IMR-90 (cell line): Measurements from ENCODE around the gene TNS1. TPM values are rescaled to one million over a fixed set of nuclear protein-coding genes. Genes with fewer than 3 reads are reported as not detected.

Experiments used
- ATAC-seq: fragments of 200-7000 bp; cut with Tn5 transposase; 2 replicates; pipeline ENCODE4 v1.9.1; 2020; ENCODE audit warnings: low read depth, mild to moderate bottlenecking, moderate library complexity
- BruUV-seq: library from RNA; stranded (reverse); fragments of 400-500 nt; replicated peaks from 2 replicates; lab custom pipeline; 2021; lab: Mats Ljungman, UMichigan
- CTCF ChIA-PET: fragments of 300-600 bp; formaldehyde crosslinking; extraction: SDS; loops from one replicate; lab custom pipeline; 2021; ENCODE audit warnings: antibody characterized with exemption; lab: Yijun Ruan, JAX
- POLR2A ChIA-PET: fragments of 300-600 bp; sonication (Branson Sonifier 250); formaldehyde crosslinking; loops from one replicate; lab custom pipeline; 2022; ENCODE audit warnings: antibody characterized with exemption; ENCODE audit not compliant: unreplicated experiment; lab: Charles Lee
- DNase-seq: peaks from one replicate; pipeline ENCODE4 v3.0.0; 2013
- H2AFZ ChIP-seq: replicated peaks from 2 replicates; pipeline ENCODE3; 2013; ENCODE audit warnings: low read length, mild to moderate bottlenecking; ENCODE audit not compliant: poor library complexity
- H2AK5ac ChIP-seq: 2 replicates; pipeline ENCODE4 v1.6.1; 2013; ENCODE audit warnings: low read depth, low read length, inconsistent platforms
- H2AK9ac ChIP-seq: replicated peaks from 2 replicates; pipeline ENCODE3; 2013; ENCODE audit warnings: mild to moderate bottlenecking, low read depth, low read length, moderate library complexity; ENCODE audit not compliant: poor library complexity
- H2BK120ac ChIP-seq: 2 replicates; pipeline ENCODE4 v1.6.1; 2013; ENCODE audit warnings: low read depth, low read length, inconsistent platforms
- H2BK15ac ChIP-seq: 3 replicates; pipeline ENCODE4 v1.6.1; 2013; ENCODE audit warnings: low read depth, low read length, inconsistent platforms
- H2BK20ac ChIP-seq: 2 replicates; pipeline ENCODE4 v1.6.1; 2013; ENCODE audit warnings: low read depth, mild to moderate bottlenecking, inconsistent platforms, low read length, moderate library complexity
- H2BK5ac ChIP-seq: 2 replicates; pipeline ENCODE4 v1.6.1; 2013; ENCODE audit warnings: mild to moderate bottlenecking, low read depth, low read length, inconsistent platforms; ENCODE audit not compliant: poor library complexity, severe bottlenecking
- H3K14ac ChIP-seq: replicated peaks from 2 replicates; pipeline ENCODE4 v1.6.1; 2013; ENCODE audit warnings: low read depth, low read length, inconsistent platforms
- H3K18ac ChIP-seq: 2 replicates; pipeline ENCODE4 v1.6.1; 2013; ENCODE audit warnings: low read depth, low read length, control low read depth
- H3K23ac ChIP-seq: 2 replicates; pipeline ENCODE4 v1.6.1; 2013; ENCODE audit warnings: low read depth, low read length, inconsistent platforms
- H3K27ac ChIP-seq: 2 replicates; pipeline ENCODE4 v1.5.1; 2013; ENCODE audit warnings: mild to moderate bottlenecking, control low read depth, low read length; ENCODE audit not compliant: insufficient read depth
- H3K27me3 ChIP-seq: 2 replicates; pipeline ENCODE4 v1.6.1; 2013; ENCODE audit warnings: low read length; ENCODE audit not compliant: control insufficient read depth, insufficient read depth
- H3K36me3 ChIP-seq: 2 replicates; pipeline ENCODE4 v1.6.1; 2013; ENCODE audit warnings: low read length, mixed read lengths; ENCODE audit not compliant: control insufficient read depth, insufficient read depth
- H3K4ac ChIP-seq: 2 replicates; pipeline ENCODE4 v1.6.1; 2013; ENCODE audit warnings: low read depth, low read length, inconsistent platforms
- H3K4me1 ChIP-seq: 2 replicates; pipeline ENCODE4 v1.6.1; 2013; ENCODE audit warnings: low read length, mixed read lengths; ENCODE audit not compliant: control insufficient read depth, insufficient read depth
- H3K4me2 ChIP-seq: 2 replicates; pipeline ENCODE4 v1.6.1; 2013; ENCODE audit warnings: low read depth, mild to moderate bottlenecking, control low read depth, low read length, moderate library complexity
- H3K4me3 ChIP-seq: 2 replicates; pipeline ENCODE4 v1.5.1; 2013; ENCODE audit warnings: low read depth, mild to moderate bottlenecking, control low read depth, low read length, moderate library complexity; ENCODE audit not compliant: insufficient read depth
- H3K56ac ChIP-seq: 2 replicates; pipeline ENCODE4 v1.6.1; 2013; ENCODE audit warnings: low read length, inconsistent platforms; ENCODE audit not compliant: insufficient read depth; ENCODE audit errors: extremely low read depth
- H3K79me1 ChIP-seq, 2 experiments: 2 replicates each; pipeline ENCODE4 v1.6.1; 2013; ENCODE audit warnings: low read length in 2 of 2, inconsistent platforms in 1 of 2, low read depth in 1 of 2
- H3K9ac ChIP-seq: 2 replicates; pipeline ENCODE4 v1.6.1; 2013; ENCODE audit warnings: low read depth, low read length, control low read depth
- H3K9me1 ChIP-seq: 2 replicates; pipeline ENCODE4 v1.6.1; 2013; ENCODE audit warnings: low read length, inconsistent platforms; ENCODE audit not compliant: insufficient read depth
- H3K9me3 ChIP-seq: 2 replicates; pipeline ENCODE4 v1.6.1; 2013; ENCODE audit warnings: low read length; ENCODE audit not compliant: control insufficient read depth, insufficient read depth
- H4K20me1 ChIP-seq: 2 replicates; pipeline ENCODE4 v1.6.1; 2013; ENCODE audit warnings: low read length, inconsistent platforms; ENCODE audit not compliant: insufficient read depth
- H4K5ac ChIP-seq: 2 replicates; pipeline ENCODE4 v1.6.1; 2013; ENCODE audit warnings: mild to moderate bottlenecking, low read depth, low read length, control low read depth
- H4K8ac ChIP-seq, 2 experiments: 2 replicates each; pipeline ENCODE4 v1.6.1; 2013; ENCODE audit warnings: low read depth in 2 of 2, low read length in 2 of 2, control low read depth in 1 of 2, inconsistent platforms in 1 of 2
- H4K91ac ChIP-seq: 2 replicates; pipeline ENCODE4 v1.6.1; 2013; ENCODE audit warnings: low read depth, low read length, inconsistent platforms; ENCODE audit not compliant: insufficient read depth
- BHLHE40 ChIP-seq: fragments of 150-350 bp; IDR thresholded peaks from 2 replicates; pipeline ENCODE4 v1.6.1; 2016; ENCODE audit warnings: mild to moderate bottlenecking, low read depth, low read length
- CHD1 ChIP-seq: IDR thresholded peaks from 2 replicates; pipeline ENCODE4 v1.6.1; 2012; ENCODE audit warnings: low read depth, low read length, improper control_type of control experiment
- FOS ChIP-seq: fragments of 150-350 bp; IDR thresholded peaks from 2 replicates; pipeline ENCODE4 v1.6.1; 2016; ENCODE audit warnings: low read depth, low read length
- MAFK ChIP-seq: IDR thresholded peaks from 2 replicates; pipeline ENCODE4 v1.6.1; 2012; ENCODE audit warnings: low read depth, low read length, improper control_type of control experiment
- MAZ ChIP-seq: IDR thresholded peaks from 2 replicates; pipeline ENCODE4 v1.6.1; 2012; ENCODE audit warnings: low read depth, mild to moderate bottlenecking, low read length, improper control_type of control experiment, moderate library complexity, borderline replicate concordance
- MXI1 ChIP-seq: IDR thresholded peaks from 2 replicates; pipeline ENCODE4 v1.6.1; 2012; ENCODE audit warnings: low read depth, mild to moderate bottlenecking, low read length, moderate library complexity, borderline replicate concordance
- NFE2L2 ChIP-seq: fragments of 150-350 bp; IDR thresholded peaks from 2 replicates; pipeline ENCODE4 v1.6.1; 2016; ENCODE audit warnings: low read depth, mild to moderate bottlenecking, low read length
- POLR2A ChIP-seq: IDR thresholded peaks from 2 replicates; pipeline ENCODE4 v1.6.1; 2012; ENCODE audit warnings: mild to moderate bottlenecking, low read depth, low read length
- RAD21 ChIP-seq: IDR thresholded peaks from 2 replicates; pipeline ENCODE4 v1.6.1; 2012; ENCODE audit warnings: low read length, improper control_type of control experiment
- RCOR1 ChIP-seq: IDR thresholded peaks from 2 replicates; pipeline ENCODE4 v1.6.1; 2012; ENCODE audit warnings: mild to moderate bottlenecking, low read length, improper control_type of control experiment; ENCODE audit not compliant: insufficient replicate concordance
- RFX5 ChIP-seq: IDR thresholded peaks from 2 replicates; pipeline ENCODE4 v1.8.0; 2012; ENCODE audit warnings: low read depth, mild to moderate bottlenecking, low read length, moderate library complexity
- SMC3 ChIP-seq: fragments of 150-350 bp; IDR thresholded peaks from 2 replicates; pipeline ENCODE4 v1.6.1; 2016; ENCODE audit warnings: low read depth, mild to moderate bottlenecking, antibody characterized with exemption, low read length, moderate library complexity
- WGBS, 2 experiments: methylation state at CpG; one replicate each; pipeline versions ENCODE4 v1.1.5 to v1.1.7; 2013; ENCODE audit warnings: missing lambda C conversion rate in 2 of 2; ENCODE audit not compliant: insufficient read length in 1 of 2; ENCODE audit errors: extremely low coverage in 2 of 2; 5-methylcytosine and 5-hydroxymethylcytosine counted together
- dilution Hi-C: fragments of 300-500 bp; cut with HindIII; formaldehyde crosslinking; loops from one replicate; pipeline ENCODE4 v1.14.3; 2018; ENCODE audit warnings: low sequenced_read_pairs; ENCODE audit not compliant: unreplicated experiment
- in situ Hi-C: fragments of 300-500 bp; cut with MboI; formaldehyde crosslinking; loops from 3 replicates; pipeline ENCODE4 v1.14.3; 2019; ENCODE audit warnings: low sequenced_read_pairs, inconsistent platforms, mixed read lengths
- intact Hi-C: fragments of 100-400 bp; cut with micrococcal nuclease; formaldehyde crosslinking; loops from 2 replicates; pipeline ENCODE4 v1.10.0; 2022
- polyA plus RNA-seq, 3 experiments: library from polyadenylated mRNA; depleted of rRNA; stranded (reverse); fragments of >200 nt; gene quantifications; 2 replicates each; pipeline ENCODE4 v1.2.3, GENCODE V29; 2012; ENCODE audit warnings: low replicate concordance in 1 of 3
- total RNA-seq: library from RNA; depleted of rRNA; stranded (reverse); fragments of >200 nt; gene quantifications from 2 replicates; pipeline ENCODE4 v1.2.3, GENCODE V29; 2012
- TF ChIP-seq, protein P1 (sequence below): conservative IDR thresholded peaks from 2 replicates; pipeline ENCODE4 v1.5.1; 2012; ENCODE audit warnings: mild to moderate bottlenecking, low read depth, low read length, improper control_type of control experiment

Gene TNS1
- total and polyA plus RNA-seq, 2 of the 4 experiments (the other 2 are of a cell fraction): 41.1 to 45.2 TPM

DNA sequence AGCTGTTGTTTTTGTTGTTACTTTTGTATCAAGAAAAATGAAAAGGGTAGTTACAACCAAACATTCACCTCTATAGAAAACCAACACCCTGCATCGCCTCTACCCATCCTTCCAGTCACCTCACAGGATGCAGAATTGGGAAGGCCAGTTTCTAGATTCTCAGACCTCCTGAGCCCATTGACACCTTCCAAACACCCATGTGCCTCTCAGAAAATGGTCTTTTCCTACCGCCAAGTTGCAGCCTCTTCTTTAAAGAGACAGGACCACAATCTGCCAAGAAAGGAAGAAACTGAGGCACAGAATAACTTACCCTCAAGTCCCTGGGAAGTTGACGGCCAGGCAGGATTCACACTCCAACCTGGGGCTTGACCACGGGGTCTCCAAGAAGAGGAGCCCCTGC is 101.4 kb downstream of the TNS1 start:
- Histone ChIP-seq H2BK5ac (peak overlapping the region; percentile 85), H3K27me3 (no peaks in the 10 kb centered on the region), H3K4me2 (peak overlapping the region; percentile 53), H3K4me1 (peaks cover 46% of the 10 kb centered on the region), H4K20me1 (peaks cover 11% of the 10 kb centered on the region), H3K9ac (peak overlapping the region; percentile 29), H4K5ac (peak overlapping the region; percentile 34), H4K8ac (peak overlapping the region; percentile 51 to 87; a peak in 2 of 4 replicates), H3K9me3 (no peaks in the 10 kb centered on the region), H2AK5ac (peak overlapping the region; percentile 69), H2BK20ac (peak overlapping the region; percentile 65; the same call in 1 of the 2 replicates), H4K91ac (peak overlapping the region; percentile 93), H3K14ac (peak overlapping the region; percentile 51; the same call in 1 of the 2 replicates), H2BK120ac (peak overlapping the region; percentile 92), H3K27ac (peak overlapping the region; percentile 79), H3K23ac (peak overlapping the region; percentile 6; the same call in 1 of the 2 replicates), H2BK15ac (peak overlapping the region; percentile 45; the same call in 2 of the 3 replicates), H3K79me1 (peaks cover 33 to 77% of the 10 kb centered on the region in 2 experiments), H2AFZ (peak overlapping the region; percentile 53), H3K56ac (no peak overlapping the region; the same call in 1 of the 2 replicates), H3K4ac (peak overlapping the region; percentile 96), H3K36me3 (peaks cover 20% of the 10 kb centered on the region), H3K9me1 (peaks cover 35% of the 10 kb centered on the region), H3K18ac (peak overlapping the region; percentile 33), H2AK9ac (peak overlapping the region; percentile 26), H3K4me3 (peak overlapping the region; percentile 20; the same call in 1 of the 2 replicates)
- 80% methylated on average over 2 of the region's 4 CpGs; no CpG with 5 or more reads in 1 of the 2 experiments for WGBS, 2 experiments
- DNase-seq: no peak
- dilution Hi-C loops (no loop called here), in situ Hi-C loops (loop anchor here (5.0 kb wide), 1 partner anchor 86 kb away; no protein-coding TSS in a partner anchor), intact Hi-C loops (no loop called here)
- BruUV-seq: no TSS peak
- ATAC-seq: no peak
- TF ChIP-seq CHD1: no peak
- no peak for TF ChIP-seq SMC3
- no peak for TF ChIP-seq RAD21
- TF ChIP-seq, protein P1, sequence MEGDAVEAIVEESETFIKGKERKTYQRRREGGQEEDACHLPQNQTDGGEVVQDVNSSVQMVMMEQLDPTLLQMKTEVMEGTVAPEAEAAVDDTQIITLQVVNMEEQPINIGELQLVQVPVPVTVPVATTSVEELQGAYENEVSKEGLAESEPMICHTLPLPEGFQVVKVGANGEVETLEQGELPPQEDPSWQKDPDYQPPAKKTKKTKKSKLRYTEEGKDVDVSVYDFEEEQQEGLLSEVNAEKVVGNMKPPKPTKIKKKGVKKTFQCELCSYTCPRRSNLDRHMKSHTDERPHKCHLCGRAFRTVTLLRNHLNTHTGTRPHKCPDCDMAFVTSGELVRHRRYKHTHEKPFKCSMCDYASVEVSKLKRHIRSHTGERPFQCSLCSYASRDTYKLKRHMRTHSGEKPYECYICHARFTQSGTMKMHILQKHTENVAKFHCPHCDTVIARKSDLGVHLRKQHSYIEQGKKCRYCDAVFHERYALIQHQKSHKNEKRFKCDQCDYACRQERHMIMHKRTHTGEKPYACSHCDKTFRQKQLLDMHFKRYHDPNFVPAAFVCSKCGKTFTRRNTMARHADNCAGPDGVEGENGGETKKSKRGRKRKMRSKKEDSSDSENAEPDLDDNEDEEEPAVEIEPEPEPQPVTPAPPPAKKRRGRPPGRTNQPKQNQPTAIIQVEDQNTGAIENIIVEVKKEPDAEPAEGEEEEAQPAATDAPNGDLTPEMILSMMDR: no peak
- TF ChIP-seq NFE2L2: no peak
- TF ChIP-seq MAZ: no peak
- TF ChIP-seq MAFK: no peak
- no peak for TF ChIP-seq MXI1
- TF ChIP-seq POLR2A: no peak
- no peak for TF ChIP-seq FOS
- no peak for TF ChIP-seq BHLHE40
- TF ChIP-seq RFX5: no peak
- no peak for TF ChIP-seq RCOR1
- ChIA-PET POLR2A (no interaction called here), CTCF (no interaction called here)
